Left ventricle myocardium inferior (tissue), 1 donor: Measurements from ENCODE around the gene GRIK3. TPM values are rescaled to one million over a fixed set of nuclear protein-coding genes. Genes with fewer than 3 reads are reported as not detected.

ENCODE experiments used
- DNase-seq: peaks from one replicate; pipeline ENCODE4 v3.0.0-alpha.2; 2020
- H3K27ac ChIP-seq: fragments of 200-600 bp; replicated peaks from 2 replicates; pipeline ENCODE4 v1.8.0; 2021
- H3K27me3 ChIP-seq: fragments of 200-600 bp; 2 replicates; pipeline ENCODE4 v1.8.0; 2021; ENCODE audit warnings: low read depth
- H3K36me3 ChIP-seq: fragments of 200-600 bp; 2 replicates; pipeline ENCODE4 v1.8.0; 2021
- H3K4me1 ChIP-seq: fragments of 200-600 bp; 2 replicates; pipeline ENCODE4 v1.8.0; 2021
- H3K4me3 ChIP-seq: fragments of 200-600 bp; 2 replicates; pipeline ENCODE4 v1.8.0; 2021; ENCODE audit warnings: mild to moderate bottlenecking, moderate library complexity
- H3K9me3 ChIP-seq: fragments of 200-600 bp; replicated peaks from 2 replicates; pipeline ENCODE4 v1.8.0; 2021
- CTCF ChIP-seq: fragments of 200-600 bp; IDR thresholded peaks from 2 replicates; pipeline ENCODE4 v1.8.0; 2021; ENCODE audit warnings: antibody characterized with exemption, mild to moderate bottlenecking, borderline replicate concordance
- intact Hi-C: fragments of 100-400 bp; cut with micrococcal nuclease; formaldehyde crosslinking; loops from one replicate; pipeline ENCODE4 v1.11.0; 2022
- total RNA-seq: library from RNA; stranded (reverse); fragmentation: NEBNext Ultra II Directional; extraction: Animal tissue kit (Norgen Biotek cat#: 25700); gene quantifications from one replicate; pipeline ENCODE4 v1.2.1, GENCODE V29; 2021
- donor health status: DM: no; HTN: yes; CAD: no; lungs with severe emphysema.

The GRIK3 gene
- total RNA-seq, 1 donor from 2014 or later: 0.55 TPM

DNA sequence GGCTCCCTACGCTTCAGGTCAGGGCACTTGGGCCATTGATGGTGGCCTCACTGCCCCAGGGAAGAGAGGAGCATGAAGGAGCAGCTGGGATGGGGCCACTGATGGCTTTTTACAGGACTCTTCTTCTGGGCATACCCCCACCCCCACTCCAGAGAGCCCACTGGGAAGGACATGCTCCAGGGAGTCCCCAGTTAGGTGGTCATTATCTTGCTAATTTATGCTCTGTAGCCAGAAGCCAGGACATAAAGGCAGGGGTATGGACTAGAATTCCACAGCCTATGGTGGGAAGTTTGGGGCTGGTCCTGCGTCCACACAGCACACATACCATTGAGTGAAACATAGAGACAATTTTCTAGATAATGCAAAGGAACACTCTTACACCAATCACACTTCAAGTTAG, 8.8 kb upstream of the GRIK3 start:
- DNase-seq: no peak
- Histone ChIP-seq H3K27me3 (peaks cover 96% of the 10 kb centered on the region), H3K9me3 (no peaks in the 10 kb centered on the region), H3K4me3 (no peak overlapping the region), H3K4me1 (no peaks in the 10 kb centered on the region), H3K36me3 (no peaks in the 10 kb centered on the region), H3K27ac (no peak overlapping the region)
- intact Hi-C loops: no loop called here
- TF ChIP-seq CTCF: no peak

DNA sequence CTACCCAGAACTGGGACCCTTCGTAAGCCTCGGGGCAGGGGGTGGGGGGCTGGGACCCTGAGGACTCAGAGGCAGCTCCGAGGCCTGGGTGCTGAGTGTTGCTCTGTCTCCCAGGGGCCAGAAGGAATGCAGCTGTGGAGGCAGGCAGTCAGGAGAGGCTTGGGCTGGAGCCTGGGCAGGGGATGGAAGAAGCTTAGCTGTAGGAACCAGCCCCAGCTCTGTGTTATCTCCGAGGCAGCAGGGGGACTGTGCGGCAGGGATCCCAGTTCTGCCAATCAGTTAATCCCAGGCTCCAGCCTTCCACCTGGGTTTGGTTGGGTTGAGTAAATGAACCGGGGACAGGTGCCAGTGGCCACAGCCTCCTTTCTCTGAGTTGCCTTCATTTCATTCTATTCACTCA, 8.2 kb upstream of the GRIK3 start:
- Histone ChIP-seq H3K4me1 (no peaks in the 10 kb centered on the region), H3K4me3 (no peak overlapping the region), H3K27ac (no peak overlapping the region), H3K27me3 (peaks cover 96% of the 10 kb centered on the region), H3K36me3 (no peaks in the 10 kb centered on the region), H3K9me3 (no peaks in the 10 kb centered on the region)
- no peak for DNase-seq
- intact Hi-C loops: no loop called here
- TF ChIP-seq CTCF: no peak

DNA sequence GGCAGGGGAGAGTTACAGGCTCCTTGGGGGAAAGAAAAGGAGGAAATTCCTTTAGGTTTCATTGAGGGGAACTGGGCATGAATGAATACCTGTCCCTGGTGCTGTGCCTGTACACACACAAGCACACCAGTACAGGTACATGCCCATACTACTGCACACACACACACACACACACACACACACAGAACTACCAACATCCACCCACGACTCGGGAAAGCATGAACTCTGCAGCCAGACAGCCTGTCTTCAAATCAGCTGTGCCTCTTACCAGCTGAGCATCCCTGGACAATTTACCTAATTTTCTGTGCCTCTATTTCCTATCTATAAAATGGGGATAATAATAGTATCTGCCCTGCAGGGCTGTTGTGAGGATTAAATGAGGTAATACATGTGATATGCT, 7.2 kb upstream of the GRIK3 start:
- Histone ChIP-seq H3K36me3 (no peaks in the 10 kb centered on the region), H3K9me3 (no peaks in the 10 kb centered on the region), H3K4me1 (peaks cover 1% of the 10 kb centered on the region), H3K27me3 (peaks cover 98% of the 10 kb centered on the region), H3K4me3 (no peak overlapping the region), H3K27ac (no peak overlapping the region)
- no peak for TF ChIP-seq CTCF
- intact Hi-C loops: no loop called here
- DNase-seq: no peak

- Histone ChIP-seq H3K27ac (no peak overlapping the region), H3K36me3 (no peaks in the 10 kb centered on the region), H3K9me3 (no peaks in the 10 kb centered on the region), H3K4me3 (no peak overlapping the region), H3K4me1 (peaks cover 9% of the 10 kb centered on the region), H3K27me3 (peaks cover 99% of the 10 kb centered on the region)
- no peak for DNase-seq
- intact Hi-C loops: no loop called here
- no peak for TF ChIP-seq CTCF
These were observed 6.5 kb upstream of the GRIK3 start for GRCh38 chr1:37040773-37041172.

GRCh38 chr1:37040261-37040660, 5.9 kb upstream of the GRIK3 start:
- Histone ChIP-seq H3K27me3 (peaks cover 100% of the 10 kb centered on the region), H3K27ac (no peak overlapping the region), H3K9me3 (no peaks in the 10 kb centered on the region), H3K36me3 (no peaks in the 10 kb centered on the region), H3K4me3 (no peak overlapping the region), H3K4me1 (peaks cover 9% of the 10 kb centered on the region)
- DNase-seq: no peak
- TF ChIP-seq CTCF: no peak
- intact Hi-C loops: no loop called here
